IMR-90 (cell line): Measurements from ENCODE around the gene PPP1R16B. TPM values are rescaled to one million over a fixed set of nuclear protein-coding genes. Genes with fewer than 3 reads are reported as not detected.

Experiments
- ATAC-seq: fragments of 200-7000 bp; cut with Tn5 transposase; 2 replicates; pipeline ENCODE4 v1.9.1; 2020; ENCODE audit warnings: low read depth, mild to moderate bottlenecking, moderate library complexity
- BruUV-seq: library from RNA; stranded (reverse); fragments of 400-500 nt; replicated peaks from 2 replicates; lab custom pipeline; 2021; lab: Mats Ljungman, UMichigan
- CTCF ChIA-PET: fragments of 300-600 bp; formaldehyde crosslinking; extraction: SDS; loops from one replicate; lab custom pipeline; 2021; ENCODE audit warnings: antibody characterized with exemption; lab: Yijun Ruan, JAX
- POLR2A ChIA-PET: fragments of 300-600 bp; sonication (Branson Sonifier 250); formaldehyde crosslinking; loops from one replicate; lab custom pipeline; 2022; ENCODE audit warnings: antibody characterized with exemption; ENCODE audit not compliant: unreplicated experiment; lab: Charles Lee
- DNase-seq: peaks from one replicate; pipeline ENCODE4 v3.0.0; 2013
- H2AFZ ChIP-seq: replicated peaks from 2 replicates; pipeline ENCODE3; 2013; ENCODE audit warnings: low read length, mild to moderate bottlenecking; ENCODE audit not compliant: poor library complexity
- H2AK5ac ChIP-seq: 2 replicates; pipeline ENCODE4 v1.6.1; 2013; ENCODE audit warnings: low read depth, low read length, inconsistent platforms
- H2AK9ac ChIP-seq: replicated peaks from 2 replicates; pipeline ENCODE3; 2013; ENCODE audit warnings: mild to moderate bottlenecking, low read depth, low read length, moderate library complexity; ENCODE audit not compliant: poor library complexity
- H2BK120ac ChIP-seq: 2 replicates; pipeline ENCODE4 v1.6.1; 2013; ENCODE audit warnings: low read depth, low read length, inconsistent platforms
- H2BK15ac ChIP-seq: 3 replicates; pipeline ENCODE4 v1.6.1; 2013; ENCODE audit warnings: low read depth, low read length, inconsistent platforms
- H2BK20ac ChIP-seq: 2 replicates; pipeline ENCODE4 v1.6.1; 2013; ENCODE audit warnings: low read depth, mild to moderate bottlenecking, inconsistent platforms, low read length, moderate library complexity
- H2BK5ac ChIP-seq: 2 replicates; pipeline ENCODE4 v1.6.1; 2013; ENCODE audit warnings: mild to moderate bottlenecking, low read depth, low read length, inconsistent platforms; ENCODE audit not compliant: poor library complexity, severe bottlenecking
- H3K14ac ChIP-seq: replicated peaks from 2 replicates; pipeline ENCODE4 v1.6.1; 2013; ENCODE audit warnings: low read depth, low read length, inconsistent platforms
- H3K18ac ChIP-seq: 2 replicates; pipeline ENCODE4 v1.6.1; 2013; ENCODE audit warnings: low read depth, low read length, control low read depth
- H3K23ac ChIP-seq: 2 replicates; pipeline ENCODE4 v1.6.1; 2013; ENCODE audit warnings: low read depth, low read length, inconsistent platforms
- H3K27ac ChIP-seq: 2 replicates; pipeline ENCODE4 v1.5.1; 2013; ENCODE audit warnings: mild to moderate bottlenecking, control low read depth, low read length; ENCODE audit not compliant: insufficient read depth
- H3K27me3 ChIP-seq: 2 replicates; pipeline ENCODE4 v1.6.1; 2013; ENCODE audit warnings: low read length; ENCODE audit not compliant: control insufficient read depth, insufficient read depth
- H3K36me3 ChIP-seq: 2 replicates; pipeline ENCODE4 v1.6.1; 2013; ENCODE audit warnings: low read length, mixed read lengths; ENCODE audit not compliant: control insufficient read depth, insufficient read depth
- H3K4ac ChIP-seq: 2 replicates; pipeline ENCODE4 v1.6.1; 2013; ENCODE audit warnings: low read depth, low read length, inconsistent platforms
- H3K4me1 ChIP-seq: 2 replicates; pipeline ENCODE4 v1.6.1; 2013; ENCODE audit warnings: low read length, mixed read lengths; ENCODE audit not compliant: control insufficient read depth, insufficient read depth
- H3K4me2 ChIP-seq: 2 replicates; pipeline ENCODE4 v1.6.1; 2013; ENCODE audit warnings: low read depth, mild to moderate bottlenecking, control low read depth, low read length, moderate library complexity
- H3K4me3 ChIP-seq: 2 replicates; pipeline ENCODE4 v1.5.1; 2013; ENCODE audit warnings: low read depth, mild to moderate bottlenecking, control low read depth, low read length, moderate library complexity; ENCODE audit not compliant: insufficient read depth
- H3K56ac ChIP-seq: 2 replicates; pipeline ENCODE4 v1.6.1; 2013; ENCODE audit warnings: low read length, inconsistent platforms; ENCODE audit not compliant: insufficient read depth; ENCODE audit errors: extremely low read depth
- H3K79me1 ChIP-seq, 2 experiments: 2 replicates each; pipeline ENCODE4 v1.6.1; 2013; ENCODE audit warnings: low read length in 2 of 2, inconsistent platforms in 1 of 2, low read depth in 1 of 2
- H3K9ac ChIP-seq: 2 replicates; pipeline ENCODE4 v1.6.1; 2013; ENCODE audit warnings: low read depth, low read length, control low read depth
- H3K9me1 ChIP-seq: 2 replicates; pipeline ENCODE4 v1.6.1; 2013; ENCODE audit warnings: low read length, inconsistent platforms; ENCODE audit not compliant: insufficient read depth
- H3K9me3 ChIP-seq: 2 replicates; pipeline ENCODE4 v1.6.1; 2013; ENCODE audit warnings: low read length; ENCODE audit not compliant: control insufficient read depth, insufficient read depth
- H4K20me1 ChIP-seq: 2 replicates; pipeline ENCODE4 v1.6.1; 2013; ENCODE audit warnings: low read length, inconsistent platforms; ENCODE audit not compliant: insufficient read depth
- H4K5ac ChIP-seq: 2 replicates; pipeline ENCODE4 v1.6.1; 2013; ENCODE audit warnings: mild to moderate bottlenecking, low read depth, low read length, control low read depth
- H4K8ac ChIP-seq, 2 experiments: 2 replicates each; pipeline ENCODE4 v1.6.1; 2013; ENCODE audit warnings: low read depth in 2 of 2, low read length in 2 of 2, control low read depth in 1 of 2, inconsistent platforms in 1 of 2
- H4K91ac ChIP-seq: 2 replicates; pipeline ENCODE4 v1.6.1; 2013; ENCODE audit warnings: low read depth, low read length, inconsistent platforms; ENCODE audit not compliant: insufficient read depth
- NFE2L2 ChIP-seq: fragments of 150-350 bp; IDR thresholded peaks from 2 replicates; pipeline ENCODE4 v1.6.1; 2016; ENCODE audit warnings: low read depth, mild to moderate bottlenecking, low read length
- RAD21 ChIP-seq: IDR thresholded peaks from 2 replicates; pipeline ENCODE4 v1.6.1; 2012; ENCODE audit warnings: low read length, improper control_type of control experiment
- RFX5 ChIP-seq: IDR thresholded peaks from 2 replicates; pipeline ENCODE4 v1.8.0; 2012; ENCODE audit warnings: low read depth, mild to moderate bottlenecking, low read length, moderate library complexity
- WGBS, 2 experiments: methylation state at CpG; one replicate each; pipeline versions ENCODE4 v1.1.5 to v1.1.7; 2013; ENCODE audit warnings: missing lambda C conversion rate in 2 of 2; ENCODE audit not compliant: insufficient read length in 1 of 2; ENCODE audit errors: extremely low coverage in 2 of 2; 5-methylcytosine and 5-hydroxymethylcytosine counted together
- dilution Hi-C: fragments of 300-500 bp; cut with HindIII; formaldehyde crosslinking; loops from one replicate; pipeline ENCODE4 v1.14.3; 2018; ENCODE audit warnings: low sequenced_read_pairs; ENCODE audit not compliant: unreplicated experiment
- in situ Hi-C: fragments of 300-500 bp; cut with MboI; formaldehyde crosslinking; loops from 3 replicates; pipeline ENCODE4 v1.14.3; 2019; ENCODE audit warnings: low sequenced_read_pairs, inconsistent platforms, mixed read lengths
- intact Hi-C: fragments of 100-400 bp; cut with micrococcal nuclease; formaldehyde crosslinking; loops from 2 replicates; pipeline ENCODE4 v1.10.0; 2022
- polyA plus RNA-seq, 3 experiments: library from polyadenylated mRNA; depleted of rRNA; stranded (reverse); fragments of >200 nt; gene quantifications; 2 replicates each; pipeline ENCODE4 v1.2.3, GENCODE V29; 2012; ENCODE audit warnings: low replicate concordance in 1 of 3
- total RNA-seq: library from RNA; depleted of rRNA; stranded (reverse); fragments of >200 nt; gene quantifications from 2 replicates; pipeline ENCODE4 v1.2.3, GENCODE V29; 2012

The PPP1R16B gene
- total and polyA plus RNA-seq, 2 of the 4 experiments (the other 2 are of a cell fraction) = not detected

- H3K18ac ChIP-seq = no peak overlapping the region
- ATAC-seq = no peak
- no peaks in the 10 kb centered on the region for H3K4me1 ChIP-seq
These were observed 34.8 kb downstream of the PPP1R16B start for GRCh38 chr20:38840053-38840893.

More at GRCh38 chr20:38840053-38840893, 34.8 kb downstream of the PPP1R16B start:
- H4K20me1 ChIP-seq = no peaks in the 10 kb centered on the region
- no peaks in the 10 kb centered on the region for H3K9me1 ChIP-seq
- no peak overlapping the region for H3K9ac ChIP-seq
- no peak overlapping the region for H3K23ac ChIP-seq
- no peak overlapping the region for H3K4me3 ChIP-seq
- no peak for TF ChIP-seq NFE2L2
- no peak for TF ChIP-seq RFX5
- TF ChIP-seq RAD21 = no peak
- ChIA-PET CTCF (no interaction called here), POLR2A (interaction anchor here (0.6 kb wide), 1 partner anchor 20 kb away, joined by 17 read pairs; no protein-coding TSS in a partner anchor)
- dilution Hi-C loops (no loop called here), intact Hi-C loops (no loop called here), in situ Hi-C loops (loop anchor here (25.0 kb wide), 1 partner anchor 103 kb away; the partner anchor contains the start of gene ACTR5)
- no peak overlapping the region for H2BK5ac ChIP-seq
- no peak overlapping the region for H2BK15ac ChIP-seq
- H2AK5ac ChIP-seq = no peak overlapping the region
- H4K91ac ChIP-seq = no peak overlapping the region
- no peak overlapping the region for H3K4me2 ChIP-seq
- no peak overlapping the region for H3K14ac ChIP-seq
- no peak overlapping the region for H3K56ac ChIP-seq
- WGBS, 2 experiments = 80 to 100% methylated on average over 1 of the region's 14 CpGs
- H2BK120ac ChIP-seq = no peak overlapping the region
- no peak for DNase-seq
- no peaks in the 10 kb centered on the region for H3K36me3 ChIP-seq
- H3K27ac ChIP-seq = no peak overlapping the region
- H2AFZ ChIP-seq = no peak overlapping the region
- no peak overlapping the region for H4K5ac ChIP-seq
- H2AK9ac ChIP-seq = no peak overlapping the region
- H3K27me3 ChIP-seq = peaks cover 3% of the 10 kb centered on the region; the same call in 1 of the 2 replicates
- no peaks in the 10 kb centered on the region for H3K9me3 ChIP-seq
- H4K8ac ChIP-seq = no peak overlapping the region
- no TSS peak for BruUV-seq
- no peak overlapping the region for H3K4ac ChIP-seq
- no peaks in the 10 kb centered on the region for H3K79me1 ChIP-seq
- H2BK20ac ChIP-seq = no peak overlapping the region
